Smooth muscle cell (in vitro differentiated cells): ENCODE results near the gene PIK3R5. TPM values are rescaled to one million over a fixed set of nuclear protein-coding genes. Genes with fewer than 3 reads are reported as not detected.

Experiments
- DNase-seq: peaks from one replicate; lab custom pipeline; 2025; ENCODE audit not compliant: unreplicated experiment; lab: John Stamatoyannopoulos, UW
- H2AFZ ChIP-seq: fragments of 200-600 bp; sonication (generic); 2 replicates; pipeline ENCODE4 v1.6.0; 2016; ENCODE audit warnings: antibody characterized with exemption, low read depth, mild to moderate bottlenecking
- H3F3A ChIP-seq: fragments of 200-600 bp; sonication (generic); 2 replicates; pipeline ENCODE4 v1.6.0; 2017; ENCODE audit warnings: antibody characterized with exemption, low read depth
- H3K27ac ChIP-seq: fragments of 200-600 bp; sonication (generic); 2 replicates; pipeline ENCODE4 v1.5.1; 2016; ENCODE audit warnings: low read depth, mild to moderate bottlenecking
- H3K27me3 ChIP-seq: fragments of 200-600 bp; sonication (generic); 2 replicates; pipeline ENCODE4 v1.6.1; 2016; ENCODE audit warnings: low read depth, mild to moderate bottlenecking
- H3K36me3 ChIP-seq: fragments of 200-600 bp; sonication (generic); 2 replicates; pipeline ENCODE4 v1.5.1; 2016; ENCODE audit warnings: low read depth
- H3K4me1 ChIP-seq: fragments of 200-600 bp; sonication (generic); 2 replicates; pipeline ENCODE4 v1.5.1; 2016; ENCODE audit warnings: low read depth
- H3K4me2 ChIP-seq: fragments of 200-600 bp; sonication (generic); 2 replicates; pipeline ENCODE4 v1.6.0; 2016; ENCODE audit warnings: mild to moderate bottlenecking
- H3K4me3 ChIP-seq: fragments of 200-600 bp; sonication (generic); 2 replicates; pipeline ENCODE4 v1.5.1; 2016; ENCODE audit warnings: mild to moderate bottlenecking
- H3K79me2 ChIP-seq: fragments of 200-600 bp; sonication (generic); 2 replicates; pipeline ENCODE4 v1.6.0; 2016; ENCODE audit warnings: low read depth, mild to moderate bottlenecking
- H3K9ac ChIP-seq: fragments of 200-600 bp; sonication (generic); 2 replicates; pipeline ENCODE4 v1.6.0; 2016; ENCODE audit warnings: low read depth
- H3K9me3 ChIP-seq: fragments of 200-600 bp; sonication (generic); replicated peaks from 2 replicates; pipeline ENCODE4 v1.5.1; 2016; ENCODE audit warnings: low read depth
- H4K20me1 ChIP-seq: fragments of 200-600 bp; sonication (generic); 2 replicates; pipeline ENCODE4 v1.6.0; 2016; ENCODE audit warnings: low read depth
- CTCF ChIP-seq: fragments of 200-600 bp; sonication (generic); IDR thresholded peaks from 2 replicates; pipeline ENCODE4 v1.5.1; 2017; ENCODE audit warnings: borderline replicate concordance, mild to moderate bottlenecking, antibody characterized with exemption; ENCODE audit not compliant: insufficient read depth, poor library complexity, severe bottlenecking
- WGBS: methylation state at CpG from one replicate; pipeline ENCODE4 v1.1.7; 2016; ENCODE audit warnings: low lambda C conversion rate; 5-methylcytosine and 5-hydroxymethylcytosine counted together
- polyA plus RNA-seq: library from polyadenylated mRNA; unstranded; fragments of >200 nt; fragmentation: Nextera tagmentation; extraction: Ambion mirVana; gene quantifications from 2 replicates; pipeline ENCODE4 v1.2.1, GENCODE V29; 2016
- total RNA-seq: library from RNA; depleted of rRNA; stranded (reverse); fragments of >200 nt; gene quantifications from 2 replicates; pipeline ENCODE4 v1.2.3, GENCODE V29; 2014

PIK3R5 gene
- total and polyA plus RNA-seq, 2 experiments from 2014 or later: not detected

DNA sequence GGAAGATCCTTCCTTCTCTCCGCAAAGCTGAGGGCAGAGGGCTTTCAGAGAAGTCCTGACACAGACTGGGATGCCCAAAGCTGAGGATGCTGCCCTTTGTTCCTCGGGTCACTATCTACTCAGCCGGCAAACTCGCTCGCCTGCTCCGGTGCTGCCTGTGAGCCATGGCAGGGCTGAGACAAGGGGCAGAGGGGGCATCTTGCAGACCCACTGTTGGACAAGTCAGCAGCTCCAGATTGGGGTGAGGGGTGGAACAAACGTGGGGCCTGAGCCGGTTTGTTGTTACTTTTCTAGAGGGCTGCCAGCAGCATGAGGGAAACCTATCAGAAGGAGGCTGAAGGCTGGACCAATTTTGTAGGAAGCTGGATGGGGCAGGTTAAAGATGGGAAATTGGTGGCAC, 51.0 kb downstream of the PIK3R5 start:
- no peaks in the 10 kb centered on the region for H3K9me3 ChIP-seq
- H3K79me2 ChIP-seq: no peaks in the 10 kb centered on the region
- no peak overlapping the region for H3K27ac ChIP-seq
- no peak overlapping the region for H3K4me3 ChIP-seq
- H3K36me3 ChIP-seq: no peaks in the 10 kb centered on the region
- TF ChIP-seq CTCF: no peak
- H2AFZ ChIP-seq: no peak overlapping the region
- no peaks in the 10 kb centered on the region for H3K27me3 ChIP-seq
- DNase-seq: no peak
- no peak overlapping the region for H3K9ac ChIP-seq
- H3K4me2 ChIP-seq: no peak overlapping the region
- no peaks in the 10 kb centered on the region for H4K20me1 ChIP-seq
- no peaks in the 10 kb centered on the region for H3F3A ChIP-seq
- 94% methylated on average over 8 of the region's 8 CpGs for WGBS
- H3K4me1 ChIP-seq: no peaks in the 10 kb centered on the region

- 88% methylated on average over 4 of the region's 4 CpGs for WGBS
- Histone ChIP-seq H3K79me2 (no peaks in the 10 kb centered on the region), H3K36me3 (no peaks in the 10 kb centered on the region), H2AFZ (no peak overlapping the region), H3K27ac (no peak overlapping the region), H3K4me2 (no peak overlapping the region), H3K9ac (no peak overlapping the region), H3F3A (no peaks in the 10 kb centered on the region), H3K4me1 (no peaks in the 10 kb centered on the region), H4K20me1 (no peaks in the 10 kb centered on the region), H3K27me3 (no peaks in the 10 kb centered on the region), H3K9me3 (no peaks in the 10 kb centered on the region), H3K4me3 (no peak overlapping the region)
- DNase-seq: no peak
- TF ChIP-seq CTCF: no peak
Measured at GRCh38 chr17:8913879-8914278, 51.6 kb downstream of the PIK3R5 start.

DNA sequence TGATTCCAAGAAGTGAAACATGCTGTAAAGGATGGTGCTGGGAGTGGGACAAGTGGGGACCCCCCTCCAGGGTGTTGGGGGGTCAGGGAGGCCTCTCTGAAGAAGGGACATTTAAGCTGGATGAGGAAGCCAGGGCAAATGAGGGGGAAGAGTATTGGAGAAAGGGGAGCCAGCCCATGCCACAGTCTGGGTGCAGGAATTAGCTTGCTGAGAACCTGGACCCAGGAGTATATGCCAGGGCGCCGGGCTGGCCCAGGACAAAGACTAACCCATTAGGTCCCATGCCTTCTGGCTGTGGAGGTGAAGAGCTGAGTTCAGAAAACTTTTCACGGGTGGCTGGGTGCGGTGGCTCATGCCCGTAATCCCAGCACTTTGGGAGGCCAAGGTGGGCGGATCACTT, 52.4 kb downstream of the PIK3R5 start:
- TF ChIP-seq CTCF: no peak
- no peak overlapping the region for H2AFZ ChIP-seq
- WGBS: 87% methylated on average over 6 of the region's 6 CpGs
- H3K4me2 ChIP-seq: no peak overlapping the region
- H3K9ac ChIP-seq: no peak overlapping the region
- no peaks in the 10 kb centered on the region for H3K4me1 ChIP-seq
- DNase-seq: no peak
- H4K20me1 ChIP-seq: no peaks in the 10 kb centered on the region
- no peaks in the 10 kb centered on the region for H3K79me2 ChIP-seq
- no peak overlapping the region for H3K27ac ChIP-seq
- H3K4me3 ChIP-seq: no peak overlapping the region
- no peaks in the 10 kb centered on the region for H3K9me3 ChIP-seq
- no peaks in the 10 kb centered on the region for H3K36me3 ChIP-seq
- no peaks in the 10 kb centered on the region for H3F3A ChIP-seq
- H3K27me3 ChIP-seq: peaks cover 2% of the 10 kb centered on the region
